GM21786 (cell line): Measurements from ENCODE around the gene SLC16A7.

Experiments
- ATAC-seq: cut with Tn5 transposase; IDR thresholded peaks from one replicate; pipeline ENCODE4 v1.9.1; 2021; ENCODE audit not compliant: unreplicated experiment

SLC16A7 gene

GRCh38 chr12:59664495-59664894 is 68.7 kb downstream of the SLC16A7 start:
- ATAC-seq, result no peak

- ATAC-seq, result no peak
Measured at GRCh38 chr12:59665701-59666100, 69.9 kb downstream of the SLC16A7 start.

- no peak for ATAC-seq
Measured at GRCh38 chr12:59668674-59669073, 72.8 kb downstream of the SLC16A7 start.

GRCh38 chr12:59672273-59672672 is 76.4 kb downstream of the SLC16A7 start:
- ATAC-seq, result no peak

GRCh38 chr12:59675461-59675860 is 79.6 kb downstream of the SLC16A7 start:
- no peak for ATAC-seq

GRCh38 chr12:59677857-59678256 is 82.0 kb downstream of the SLC16A7 start:
- no peak for ATAC-seq

GRCh38 chr12:59678759-59679411 is 83.1 kb downstream of the SLC16A7 start:
- ATAC-seq, result no peak

GRCh38 chr12:59689776-59690175 is 93.9 kb downstream of the SLC16A7 start:
- no peak for ATAC-seq

GRCh38 chr12:59695379-59695778 is 99.5 kb downstream of the SLC16A7 start:
- no peak for ATAC-seq

GRCh38 chr12:59698600-59698999 is 102.8 kb downstream of the SLC16A7 start:
- ATAC-seq, result no peak

- ATAC-seq, result no peak
Measured at GRCh38 chr12:59699421-59700152, 103.8 kb downstream of the SLC16A7 start.

- no peak for ATAC-seq
Measured at GRCh38 chr12:59700153-59700450, 104.3 kb downstream of the SLC16A7 start.

- ATAC-seq, result no peak
Measured at GRCh38 chr12:59708064-59708463, 112.2 kb downstream of the SLC16A7 start.

- no peak for ATAC-seq
Measured at GRCh38 chr12:59708484-59708883, 112.7 kb downstream of the SLC16A7 start.

- ATAC-seq, result no peak
Measured at GRCh38 chr12:59710004-59710628, 114.3 kb downstream of the SLC16A7 start.

GRCh38 chr12:59710964-59711363 is 115.1 kb downstream of the SLC16A7 start:
- no peak for ATAC-seq

GRCh38 chr12:59715434-59715833 is 119.6 kb downstream of the SLC16A7 start:
- ATAC-seq, result no peak

GRCh38 chr12:59716043-59716442 is 120.2 kb downstream of the SLC16A7 start:
- no peak for ATAC-seq

GRCh38 chr12:59717436-59717835 is 121.6 kb downstream of the SLC16A7 start:
- ATAC-seq, result no peak

- no peak for ATAC-seq
Measured at GRCh38 chr12:59719701-59720100, 123.9 kb downstream of the SLC16A7 start.

- ATAC-seq, result no peak
Measured at GRCh38 chr12:59723520-59723919, 127.7 kb downstream of the SLC16A7 start.

- no peak for ATAC-seq
Measured at GRCh38 chr12:59724011-59724695, 128.3 kb downstream of the SLC16A7 start.
